T47D (cell line): Measurements from ENCODE around the gene ADGRG7.

Source experiments
- DNase-seq, 2 experiments: peaks; one replicate each; pipeline versions ENCODE4 v3.0.0 to v3.0.0-alpha.2; 2011 to 2012; ENCODE audit warnings: low read depth in 1 of 2, low spot score in 1 of 2
- JUND ChIP-seq: IDR thresholded peaks from 2 replicates; pipeline ENCODE4 v1.6.1; 2012; ENCODE audit warnings: low read depth
- in situ Hi-C: cut with HindIII; loops from 2 replicates; pipeline ENCODE4 v1.10.0; 2016; ENCODE audit warnings: low sequenced_read_pairs, low pct_unique_long_range_greater_than_20kb

Gene ADGRG7

GRCh38 chr3:100732435-100732834 is 123.0 kb downstream of the ADGRG7 start:
- in situ Hi-C loops = no loop called here
- TF ChIP-seq JUND = no peak
- no peak for DNase-seq

GRCh38 chr3:100737334-100737733 is 127.9 kb downstream of the ADGRG7 start:
- in situ Hi-C loops = no loop called here
- no peak for TF ChIP-seq JUND
- DNase-seq = peak; percentile 11 to 38

- in situ Hi-C loops = no loop called here
- no peak for DNase-seq
- TF ChIP-seq JUND = no peak
Measured at GRCh38 chr3:100740207-100740606, 130.8 kb downstream of the ADGRG7 start.

DNA sequence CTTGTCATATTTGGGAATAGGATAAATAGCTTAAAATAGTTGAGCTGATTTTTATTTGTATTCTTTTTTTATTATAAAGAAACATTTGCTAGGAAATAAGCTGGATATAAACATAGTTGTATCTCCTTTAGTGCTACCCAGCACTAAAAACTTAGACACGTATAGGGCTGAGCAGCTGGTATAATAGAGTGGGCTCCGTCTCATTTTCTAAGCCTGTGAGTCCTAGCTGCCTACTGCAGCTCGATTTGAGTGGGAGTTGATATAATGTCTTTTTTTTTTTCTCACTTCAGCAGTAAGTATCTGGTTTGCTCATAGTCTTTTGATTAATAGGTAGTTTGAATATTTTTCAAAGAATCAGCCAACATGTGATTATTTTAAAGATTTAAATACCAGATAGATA is 134.1 kb downstream of the ADGRG7 start:
- in situ Hi-C loops = no loop called here

DNA sequence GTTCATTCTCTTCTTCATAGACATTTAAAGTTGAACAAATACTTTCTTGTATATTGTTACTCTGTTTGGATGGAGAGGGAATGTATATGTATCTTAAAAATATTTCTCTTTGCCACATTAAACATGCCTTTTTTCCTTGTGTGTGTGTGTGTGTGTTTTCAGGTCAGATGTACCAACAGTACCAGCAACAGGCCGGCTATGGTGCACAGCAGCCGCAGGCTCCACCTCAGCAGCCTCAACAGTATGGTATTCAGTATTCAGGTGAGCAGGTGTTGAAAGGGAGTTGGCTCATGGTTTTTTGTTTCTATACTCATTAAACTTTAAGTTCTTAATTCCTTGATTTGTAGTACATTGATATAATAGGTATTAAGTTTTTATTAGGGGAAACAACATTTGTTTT is 135.3 kb downstream of the ADGRG7 start:
- no peak for DNase-seq
- no peak for TF ChIP-seq JUND
- in situ Hi-C loops = no loop called here

More for the DNA sequence above, 134.1 kb downstream of the ADGRG7 start:
- TF ChIP-seq JUND = no peak
- no peak for DNase-seq
